ENCODE measurements around the gene SLC12A7.

DNA sequence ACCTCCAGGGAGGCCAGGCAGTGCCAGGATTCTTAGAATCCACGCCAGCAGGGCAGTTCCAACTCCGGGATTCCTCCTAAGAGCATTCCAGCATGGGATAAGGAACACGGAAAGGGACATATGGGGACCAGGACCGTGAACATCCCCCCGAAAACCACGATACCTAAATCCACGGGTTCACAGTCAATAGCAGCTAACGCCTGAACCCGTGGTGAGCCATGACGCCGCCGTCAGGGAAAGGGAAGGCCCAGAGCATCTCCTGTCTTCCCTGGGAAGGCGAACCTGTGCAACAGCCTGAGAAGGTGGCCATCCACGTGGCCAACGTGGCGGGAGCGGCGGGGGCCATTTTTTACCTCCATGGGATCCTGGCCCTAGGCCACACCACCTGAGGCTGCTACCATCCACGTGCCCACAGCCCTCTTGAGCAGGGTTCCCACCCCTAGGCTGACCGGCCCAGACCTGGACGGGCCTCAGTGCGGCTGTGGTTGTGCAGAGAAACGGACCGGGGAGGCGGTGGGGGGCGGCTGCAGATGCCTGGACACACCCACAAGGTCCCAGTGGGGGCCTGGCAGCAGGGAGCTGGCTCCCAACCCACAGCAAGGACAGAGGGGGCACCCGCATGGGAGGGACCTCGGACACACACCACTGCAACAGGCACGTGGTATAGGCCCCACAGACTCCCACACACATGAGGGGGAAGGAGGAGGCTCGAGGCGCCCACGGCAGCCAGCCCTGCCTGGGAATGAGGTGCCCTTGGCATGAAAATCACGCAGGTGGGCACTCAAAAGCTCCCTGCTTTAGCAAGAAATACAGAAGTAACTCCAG lies 42.8 kb downstream of the SLC12A7 start:
- TF ChIP-seq, protein P1, sequence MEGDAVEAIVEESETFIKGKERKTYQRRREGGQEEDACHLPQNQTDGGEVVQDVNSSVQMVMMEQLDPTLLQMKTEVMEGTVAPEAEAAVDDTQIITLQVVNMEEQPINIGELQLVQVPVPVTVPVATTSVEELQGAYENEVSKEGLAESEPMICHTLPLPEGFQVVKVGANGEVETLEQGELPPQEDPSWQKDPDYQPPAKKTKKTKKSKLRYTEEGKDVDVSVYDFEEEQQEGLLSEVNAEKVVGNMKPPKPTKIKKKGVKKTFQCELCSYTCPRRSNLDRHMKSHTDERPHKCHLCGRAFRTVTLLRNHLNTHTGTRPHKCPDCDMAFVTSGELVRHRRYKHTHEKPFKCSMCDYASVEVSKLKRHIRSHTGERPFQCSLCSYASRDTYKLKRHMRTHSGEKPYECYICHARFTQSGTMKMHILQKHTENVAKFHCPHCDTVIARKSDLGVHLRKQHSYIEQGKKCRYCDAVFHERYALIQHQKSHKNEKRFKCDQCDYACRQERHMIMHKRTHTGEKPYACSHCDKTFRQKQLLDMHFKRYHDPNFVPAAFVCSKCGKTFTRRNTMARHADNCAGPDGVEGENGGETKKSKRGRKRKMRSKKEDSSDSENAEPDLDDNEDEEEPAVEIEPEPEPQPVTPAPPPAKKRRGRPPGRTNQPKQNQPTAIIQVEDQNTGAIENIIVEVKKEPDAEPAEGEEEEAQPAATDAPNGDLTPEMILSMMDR (conservative IDR thresholded peaks at IDR 0.05; ENCODE audit: low read depth, low read length), result no peak
- no peak for TF ChIP-seq EZH2phosphoT487 (IDR thresholded peaks at IDR 0.05; ENCODE audit: borderline replicate concordance, low read length)
- no peak for TF ChIP-seq EZH2 (IDR thresholded peaks at IDR 0.05; ENCODE audit: low read length, unreplicated experiment)

Data from PC-3 (cell line).